Measurements from ENCODE around the gene DCP1A.

The DCP1A gene

DNA sequence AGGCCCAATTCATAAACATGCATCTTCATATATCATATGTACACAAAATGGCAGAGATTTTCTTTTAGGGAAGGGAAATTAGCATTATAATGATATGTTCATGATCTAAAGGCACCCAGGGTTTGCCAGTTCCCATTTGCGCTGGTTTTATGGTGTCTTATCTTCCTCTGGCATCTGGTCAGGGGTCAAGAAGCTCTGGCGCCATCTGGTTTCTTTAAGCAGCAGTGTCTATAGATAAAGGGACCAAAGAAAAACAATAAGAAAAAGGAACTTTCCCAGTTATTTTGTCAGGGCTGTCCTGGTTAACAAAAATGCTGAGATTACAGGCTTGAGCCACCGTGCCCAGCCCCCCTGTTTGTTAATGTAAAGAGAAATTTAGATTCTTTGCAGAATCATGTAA lies 3.3 kb upstream of the DCP1A start:
- peak; percentile 49 for TF ChIP-seq RAD21 (IDR thresholded peaks at IDR 0.05; ENCODE audit: low read depth)
- TF ChIP-seq CEBPB (IDR thresholded peaks at IDR 0.05) = no peak

GRCh38 chr3:53346922-53347260 lies 452 bp downstream of the DCP1A start:
- no peak for TF ChIP-seq MAX (IDR thresholded peaks at IDR 0.05)
- no peak for TF ChIP-seq TAF1 (IDR thresholded peaks at IDR 0.05; ENCODE audit: low read depth)
- TF ChIP-seq CEBPB (IDR thresholded peaks at IDR 0.05) = no peak
- no peak for TF ChIP-seq CREB1 (IDR thresholded peaks at IDR 0.05; ENCODE audit: low read depth)
- no peak; the same call in 1 of the 2 replicates for TF ChIP-seq EGR1 (IDR thresholded peaks at IDR 0.05)
- no peak for TF ChIP-seq RAD21 (IDR thresholded peaks at IDR 0.05; ENCODE audit: low read depth)
- no peak for TF ChIP-seq NFIC (IDR thresholded peaks at IDR 0.05)
- TF ChIP-seq ZBTB7A (IDR thresholded peaks at IDR 0.05; ENCODE audit: low read depth) = no peak
- TF ChIP-seq, protein P1, sequence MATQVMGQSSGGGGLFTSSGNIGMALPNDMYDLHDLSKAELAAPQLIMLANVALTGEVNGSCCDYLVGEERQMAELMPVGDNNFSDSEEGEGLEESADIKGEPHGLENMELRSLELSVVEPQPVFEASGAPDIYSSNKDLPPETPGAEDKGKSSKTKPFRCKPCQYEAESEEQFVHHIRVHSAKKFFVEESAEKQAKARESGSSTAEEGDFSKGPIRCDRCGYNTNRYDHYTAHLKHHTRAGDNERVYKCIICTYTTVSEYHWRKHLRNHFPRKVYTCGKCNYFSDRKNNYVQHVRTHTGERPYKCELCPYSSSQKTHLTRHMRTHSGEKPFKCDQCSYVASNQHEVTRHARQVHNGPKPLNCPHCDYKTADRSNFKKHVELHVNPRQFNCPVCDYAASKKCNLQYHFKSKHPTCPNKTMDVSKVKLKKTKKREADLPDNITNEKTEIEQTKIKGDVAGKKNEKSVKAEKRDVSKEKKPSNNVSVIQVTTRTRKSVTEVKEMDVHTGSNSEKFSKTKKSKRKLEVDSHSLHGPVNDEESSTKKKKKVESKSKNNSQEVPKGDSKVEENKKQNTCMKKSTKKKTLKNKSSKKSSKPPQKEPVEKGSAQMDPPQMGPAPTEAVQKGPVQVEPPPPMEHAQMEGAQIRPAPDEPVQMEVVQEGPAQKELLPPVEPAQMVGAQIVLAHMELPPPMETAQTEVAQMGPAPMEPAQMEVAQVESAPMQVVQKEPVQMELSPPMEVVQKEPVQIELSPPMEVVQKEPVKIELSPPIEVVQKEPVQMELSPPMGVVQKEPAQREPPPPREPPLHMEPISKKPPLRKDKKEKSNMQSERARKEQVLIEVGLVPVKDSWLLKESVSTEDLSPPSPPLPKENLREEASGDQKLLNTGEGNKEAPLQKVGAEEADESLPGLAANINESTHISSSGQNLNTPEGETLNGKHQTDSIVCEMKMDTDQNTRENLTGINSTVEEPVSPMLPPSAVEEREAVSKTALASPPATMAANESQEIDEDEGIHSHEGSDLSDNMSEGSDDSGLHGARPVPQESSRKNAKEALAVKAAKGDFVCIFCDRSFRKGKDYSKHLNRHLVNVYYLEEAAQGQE (IDR thresholded peaks at IDR 0.05; ENCODE audit: low read depth) = no peak
- TF ChIP-seq FOXM1 (IDR thresholded peaks at IDR 0.05; ENCODE audit: borderline replicate concordance, low read depth) = no peak
- no peak for TF ChIP-seq TEAD4 (IDR thresholded peaks at IDR 0.05)
- TF ChIP-seq EP300 (IDR thresholded peaks at IDR 0.05; ENCODE audit: borderline replicate concordance) = no peak
- no peak for TF ChIP-seq TCF12 (IDR thresholded peaks at IDR 0.05; ENCODE audit: low read depth)
- no peak for TF ChIP-seq YY1 (IDR thresholded peaks at IDR 0.05; ENCODE audit: low read depth)
- TF ChIP-seq USF1 (IDR thresholded peaks at IDR 0.05) = no peak

DNA sequence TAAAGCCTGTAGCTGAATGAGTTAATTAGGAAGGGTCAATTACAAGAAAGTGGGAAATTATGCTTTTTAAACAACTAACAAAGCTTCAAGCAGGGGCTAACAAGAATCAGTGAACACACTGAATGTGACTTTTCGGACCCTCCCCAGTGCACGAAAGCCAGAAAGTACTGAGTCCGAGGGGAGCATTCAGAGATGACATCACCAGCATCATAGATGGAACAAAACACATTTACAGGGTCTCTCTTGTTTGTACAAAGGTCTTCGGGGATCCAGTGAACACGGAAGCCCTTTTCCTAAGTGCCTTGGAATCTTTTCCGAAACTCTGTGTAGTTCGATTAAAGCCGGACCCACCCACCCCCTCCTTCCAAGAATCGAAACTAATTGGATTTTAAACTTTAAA lies 829 bp downstream of the DCP1A start:
- TF ChIP-seq YY1 (IDR thresholded peaks at IDR 0.05; ENCODE audit: low read depth) (no peak), EGR1 (IDR thresholded peaks at IDR 0.05) (no peak), RAD21 (IDR thresholded peaks at IDR 0.05; ENCODE audit: low read depth) (no peak), MAX (IDR thresholded peaks at IDR 0.05) (no peak), FOXM1 (IDR thresholded peaks at IDR 0.05; ENCODE audit: borderline replicate concordance, low read depth) (no peak), CEBPB (IDR thresholded peaks at IDR 0.05) (no peak)

DNA sequence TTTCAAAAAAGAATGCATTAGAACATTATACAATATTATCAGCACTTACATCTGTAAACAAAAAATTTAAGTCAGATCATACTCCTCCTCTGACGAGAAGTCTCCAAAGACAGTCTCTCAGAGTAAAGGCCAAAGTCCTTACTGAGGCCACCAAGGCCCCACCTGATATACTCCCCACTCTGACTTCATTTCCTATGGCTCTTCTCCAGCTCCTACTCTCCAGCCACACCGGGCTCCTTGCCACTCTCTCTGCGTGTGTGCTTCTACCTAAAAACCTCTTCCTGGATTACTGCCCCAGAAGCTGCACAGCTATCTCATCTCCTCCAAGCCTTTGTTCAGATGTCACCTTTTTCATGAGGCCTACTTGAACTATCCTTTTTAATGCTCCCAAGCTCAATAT lies 5.0 kb downstream of the DCP1A start:
- TF ChIP-seq, protein P1 (IDR thresholded peaks at IDR 0.05; ENCODE audit: low read depth) = no peak
- TF ChIP-seq EP300 (IDR thresholded peaks at IDR 0.05; ENCODE audit: borderline replicate concordance) = no peak
- TF ChIP-seq MAX (IDR thresholded peaks at IDR 0.05) = no peak
- TF ChIP-seq TEAD4 (IDR thresholded peaks at IDR 0.05) = no peak
- no peak for TF ChIP-seq ZBTB7A (IDR thresholded peaks at IDR 0.05; ENCODE audit: low read depth)

DNA sequence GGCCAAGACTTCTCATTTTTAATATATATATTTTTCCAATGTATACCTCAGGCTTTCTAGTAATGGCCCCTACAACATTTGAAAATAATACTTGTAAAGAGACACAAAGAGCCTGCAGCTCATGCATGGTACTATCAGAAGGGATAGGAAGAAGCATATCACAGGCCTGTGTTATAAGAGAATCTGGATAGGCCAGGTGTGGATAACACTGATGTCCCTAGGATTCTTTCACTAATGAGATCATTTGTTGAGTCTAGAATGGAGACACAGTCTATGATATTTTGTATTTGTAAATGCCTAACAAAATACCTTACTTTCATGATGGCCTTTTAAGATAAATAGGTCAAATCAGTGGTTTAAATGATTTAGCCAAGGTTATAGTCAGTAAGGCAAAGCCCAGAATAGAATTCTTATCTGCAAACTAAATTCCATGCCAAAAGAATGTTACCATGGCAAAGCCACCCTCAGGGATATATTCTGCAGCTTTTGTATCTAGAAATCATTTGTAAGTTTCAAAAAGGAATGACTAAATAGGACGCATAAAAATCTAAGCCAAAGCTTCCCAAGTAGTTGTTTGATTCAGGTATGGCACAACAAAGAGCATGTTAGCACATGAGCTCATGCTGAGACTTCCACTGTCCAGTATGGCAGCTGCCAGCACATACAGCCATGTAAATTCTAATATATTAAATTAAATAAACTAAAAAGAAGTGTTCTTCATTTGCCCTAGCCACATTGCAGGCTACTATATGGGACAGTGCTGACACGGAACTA lies 10.0 kb downstream of the DCP1A start:
- TF ChIP-seq FOXM1 (IDR thresholded peaks at IDR 0.05; ENCODE audit: borderline replicate concordance, low read depth) = no peak
- TF ChIP-seq EP300 (IDR thresholded peaks at IDR 0.05; ENCODE audit: borderline replicate concordance) = no peak
- no peak for TF ChIP-seq USF1 (IDR thresholded peaks at IDR 0.05)
- TF ChIP-seq ZBTB7A (IDR thresholded peaks at IDR 0.05; ENCODE audit: low read depth) = no peak
- TF ChIP-seq CREB1 (IDR thresholded peaks at IDR 0.05; ENCODE audit: low read depth) = no peak
- no peak for TF ChIP-seq NFIC (IDR thresholded peaks at IDR 0.05)

DNA sequence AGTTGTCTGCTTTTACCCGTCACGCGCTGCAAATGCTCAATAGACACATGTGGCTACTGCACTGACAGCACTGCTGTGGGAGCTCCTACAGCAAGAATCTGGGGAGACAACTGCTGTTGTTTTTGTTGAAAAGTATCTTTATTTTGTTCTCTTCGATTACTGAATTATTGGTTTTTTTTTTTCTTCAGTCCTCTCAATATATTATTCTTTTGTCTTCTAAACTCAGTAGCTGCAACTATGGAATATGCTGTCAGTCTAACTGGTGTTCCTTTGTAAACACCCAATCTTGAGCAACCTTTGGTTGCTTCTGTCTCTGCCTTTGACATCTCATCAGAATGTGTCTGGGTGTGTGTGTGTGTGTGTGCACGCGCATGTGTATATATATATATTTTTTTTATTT lies 12.6 kb downstream of the DCP1A start:
- no peak for TF ChIP-seq FOXM1 (IDR thresholded peaks at IDR 0.05; ENCODE audit: borderline replicate concordance, low read depth)
- no peak for TF ChIP-seq TCF12 (IDR thresholded peaks at IDR 0.05; ENCODE audit: low read depth)
- TF ChIP-seq CREB1 (IDR thresholded peaks at IDR 0.05; ENCODE audit: low read depth) = no peak
- no peak for TF ChIP-seq NFIC (IDR thresholded peaks at IDR 0.05)
- TF ChIP-seq YY1 (IDR thresholded peaks at IDR 0.05; ENCODE audit: low read depth) = no peak
- no peak for TF ChIP-seq MAX (IDR thresholded peaks at IDR 0.05)
- TF ChIP-seq, protein P1 (IDR thresholded peaks at IDR 0.05; ENCODE audit: low read depth) = no peak
- TF ChIP-seq USF1 (IDR thresholded peaks at IDR 0.05) = no peak
- no peak for TF ChIP-seq ZBTB7A (IDR thresholded peaks at IDR 0.05; ENCODE audit: low read depth)
- TF ChIP-seq EP300 (IDR thresholded peaks at IDR 0.05; ENCODE audit: borderline replicate concordance) = no peak
- TF ChIP-seq TAF1 (IDR thresholded peaks at IDR 0.05; ENCODE audit: low read depth) = no peak
- no peak for TF ChIP-seq EGR1 (IDR thresholded peaks at IDR 0.05)
- TF ChIP-seq RAD21 (IDR thresholded peaks at IDR 0.05; ENCODE audit: low read depth) = no peak
- TF ChIP-seq CEBPB (IDR thresholded peaks at IDR 0.05) = no peak
- TF ChIP-seq TEAD4 (IDR thresholded peaks at IDR 0.05) = no peak

Measured in Ishikawa (cell line).